CD4-positive, alpha-beta T cell treated with Interleukin-21 for 1 hour (primary cell): Measurements from ENCODE around the gene ABCA4.
A peak's percentile ranks its signal among the peaks of the same experiment; 100 is the strongest.

Experiments used
- DNase-seq: peaks from one replicate; pipeline ENCODE4 v3.0.0-alpha.2; 2020

The ABCA4 gene

DNA sequence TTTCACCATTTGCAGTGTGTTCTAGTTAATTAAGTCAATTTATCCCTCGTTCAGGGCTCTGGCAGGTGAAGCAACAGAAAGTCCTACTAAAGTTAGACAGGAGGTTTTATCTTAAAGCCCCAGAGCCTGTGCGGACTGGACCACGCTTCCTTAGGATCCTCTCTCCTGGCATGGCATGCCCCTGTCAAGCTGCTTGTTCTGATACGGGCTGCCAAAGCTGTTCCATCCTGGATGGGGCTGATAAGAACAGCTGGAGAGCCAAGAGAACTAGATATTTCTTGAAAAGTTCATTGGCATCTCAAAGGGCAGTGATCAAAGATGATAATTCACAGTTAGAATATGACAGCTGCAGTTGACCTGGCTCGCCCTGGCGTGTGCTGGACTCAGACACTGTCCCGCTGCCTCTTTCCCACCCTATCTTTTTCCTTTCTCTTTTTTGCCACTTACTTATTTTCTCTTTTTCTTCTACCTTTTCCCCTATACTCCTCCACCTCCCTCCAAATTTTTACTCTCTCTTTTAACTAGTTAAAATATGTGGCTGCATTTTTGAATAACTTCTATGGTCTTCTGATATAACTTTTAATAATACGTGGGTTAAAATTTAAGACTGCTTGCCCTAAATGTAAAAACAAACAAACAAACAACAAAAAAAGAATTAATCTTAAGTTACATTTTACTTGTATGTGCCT, 96.7 kb downstream of the ABCA4 start:
- no peak for DNase-seq

DNA sequence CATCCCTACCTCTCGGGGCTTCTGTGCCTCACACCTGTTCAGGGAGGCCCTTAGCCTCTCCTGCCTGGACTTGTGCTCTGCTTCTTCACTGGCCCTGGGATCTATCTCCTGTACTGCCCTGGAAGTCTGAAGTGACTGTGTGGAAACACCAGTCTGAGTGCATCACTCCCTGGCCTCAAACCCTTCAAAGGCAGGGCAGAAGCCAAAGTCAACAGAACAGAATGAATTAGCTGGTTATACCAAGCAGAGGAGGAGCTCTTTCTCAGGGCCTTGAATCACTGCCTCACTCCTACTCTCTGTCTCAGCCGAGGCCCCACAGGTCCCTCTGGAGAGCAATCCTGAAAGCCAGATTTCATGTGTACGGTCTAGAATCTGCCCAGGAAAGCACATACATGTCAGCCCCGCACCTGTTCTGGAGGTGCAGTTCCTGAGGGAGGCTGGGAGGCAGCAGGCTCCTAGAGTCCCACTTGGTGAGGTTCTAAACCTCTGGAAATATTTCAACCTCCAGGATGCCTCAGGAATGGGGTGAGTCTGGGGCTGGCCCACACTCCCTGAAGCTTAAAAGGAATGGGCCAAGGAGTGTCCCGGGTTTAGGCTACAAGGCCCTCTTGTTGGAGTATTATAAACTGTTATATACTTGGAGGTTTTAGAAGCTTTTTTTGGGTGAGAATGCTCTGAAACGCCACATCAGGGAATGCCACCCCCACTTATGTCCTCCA, 98.3 kb downstream of the ABCA4 start:
- DNase-seq: no peak

DNA sequence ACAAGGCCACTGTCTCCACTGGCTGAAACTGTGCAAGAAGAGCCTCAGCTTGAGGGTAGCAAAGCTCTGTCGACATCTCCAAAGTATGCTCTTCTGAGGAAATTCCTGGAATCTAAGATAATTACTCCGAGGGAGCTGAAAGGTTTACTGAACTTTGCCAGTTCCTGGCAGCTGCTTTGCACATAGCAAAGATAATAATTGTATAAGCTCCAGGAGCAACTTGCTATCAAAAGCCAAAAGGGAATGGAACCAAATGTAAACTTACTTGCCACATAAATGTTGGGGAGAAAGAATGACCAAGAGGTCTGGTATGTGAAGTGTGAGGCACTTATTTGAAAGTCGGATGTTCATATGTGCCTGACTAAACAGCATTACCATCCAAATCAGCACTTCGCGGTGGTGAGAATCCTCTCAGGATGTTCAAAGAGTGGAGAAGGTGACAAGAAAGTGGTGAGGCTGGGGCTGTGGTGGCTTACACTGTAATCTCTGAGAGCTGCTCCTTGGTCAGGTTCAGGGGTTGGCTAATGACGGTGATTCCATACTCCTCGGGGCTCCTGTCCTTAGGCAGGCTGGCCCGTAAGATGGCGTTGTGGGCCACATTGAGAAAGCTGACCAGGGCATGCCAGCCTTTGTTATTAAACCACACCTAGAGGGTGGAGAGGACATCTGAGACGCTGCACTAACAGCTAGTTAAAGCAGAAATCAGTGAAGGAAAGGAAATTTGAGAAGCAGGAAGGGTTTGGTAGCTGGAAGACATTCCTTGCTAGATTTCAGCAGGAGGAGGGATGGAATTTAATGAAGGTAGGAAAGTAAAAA, 100.0 kb downstream of the ABCA4 start:
- peak; percentile 22 for DNase-seq

DNA sequence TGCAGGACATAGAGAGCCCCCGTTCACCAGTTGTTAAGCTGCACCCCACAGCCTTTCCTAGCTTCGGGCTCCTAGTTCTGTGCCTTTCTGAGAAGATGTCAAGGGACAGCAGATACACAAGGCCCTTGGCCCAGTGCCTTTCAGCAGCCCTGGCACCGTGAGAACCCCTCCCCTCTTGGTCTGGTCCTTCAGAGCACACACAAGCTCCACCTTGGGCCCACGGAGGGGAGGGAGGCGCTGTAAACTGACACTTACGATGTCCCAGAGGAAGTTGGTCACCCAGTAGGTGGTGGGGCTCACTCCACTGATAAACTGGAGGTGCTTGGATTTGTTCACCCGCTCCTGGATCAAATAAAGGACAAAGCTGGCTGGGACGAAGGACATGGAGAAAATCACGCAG, 101.6 kb downstream of the ABCA4 start:
- DNase-seq: no peak

DNA sequence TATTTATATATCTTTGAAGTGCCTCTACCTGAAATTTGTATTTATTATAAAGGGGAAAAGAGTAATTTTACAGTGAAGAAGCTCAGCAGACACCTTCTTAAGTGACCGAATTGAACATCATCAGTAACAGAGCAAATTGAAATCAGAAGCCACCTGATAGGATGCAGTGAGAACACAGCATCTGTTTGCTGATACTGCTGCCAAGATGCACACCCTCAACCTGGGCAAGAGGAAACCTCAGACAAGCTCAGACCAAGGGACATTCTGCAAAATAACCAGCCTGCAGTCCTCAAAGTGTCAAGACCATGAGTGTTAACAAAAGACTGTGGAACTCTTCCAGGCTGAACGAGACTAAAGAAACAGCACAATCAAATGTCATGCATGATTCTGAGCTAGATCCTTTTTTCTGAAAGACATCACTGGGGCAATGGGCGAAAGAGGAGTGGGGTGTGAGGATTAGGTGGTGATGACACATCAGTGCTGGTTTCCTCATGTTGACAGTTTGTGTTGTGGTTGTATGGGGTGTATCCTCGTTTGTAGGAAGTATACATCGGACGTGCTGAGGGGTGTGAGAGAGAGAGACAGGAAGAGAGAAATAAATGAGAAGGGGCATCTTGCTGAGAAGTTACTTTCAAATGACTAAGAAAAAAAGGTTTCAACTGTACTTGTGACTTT, 103.7 kb downstream of the ABCA4 start:
- DNase-seq: peak; percentile 42

DNA sequence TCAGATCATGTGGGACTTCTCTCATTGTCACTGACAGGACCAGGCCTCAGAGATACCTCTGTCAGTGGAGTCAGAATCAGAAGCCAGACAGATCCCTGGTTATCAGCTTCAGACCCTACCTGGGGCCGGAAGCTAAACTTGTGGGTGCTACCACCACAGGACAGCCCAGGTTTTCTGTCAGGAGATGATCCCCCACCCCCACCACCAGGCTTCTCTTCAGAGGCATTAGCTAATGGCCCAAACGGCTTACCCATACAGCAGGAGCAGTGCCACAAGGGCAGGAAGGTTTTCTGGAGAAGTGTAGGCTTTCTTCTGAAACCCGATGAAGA, 105.5 kb downstream of the ABCA4 start:
- DNase-seq: no peak

DNA sequence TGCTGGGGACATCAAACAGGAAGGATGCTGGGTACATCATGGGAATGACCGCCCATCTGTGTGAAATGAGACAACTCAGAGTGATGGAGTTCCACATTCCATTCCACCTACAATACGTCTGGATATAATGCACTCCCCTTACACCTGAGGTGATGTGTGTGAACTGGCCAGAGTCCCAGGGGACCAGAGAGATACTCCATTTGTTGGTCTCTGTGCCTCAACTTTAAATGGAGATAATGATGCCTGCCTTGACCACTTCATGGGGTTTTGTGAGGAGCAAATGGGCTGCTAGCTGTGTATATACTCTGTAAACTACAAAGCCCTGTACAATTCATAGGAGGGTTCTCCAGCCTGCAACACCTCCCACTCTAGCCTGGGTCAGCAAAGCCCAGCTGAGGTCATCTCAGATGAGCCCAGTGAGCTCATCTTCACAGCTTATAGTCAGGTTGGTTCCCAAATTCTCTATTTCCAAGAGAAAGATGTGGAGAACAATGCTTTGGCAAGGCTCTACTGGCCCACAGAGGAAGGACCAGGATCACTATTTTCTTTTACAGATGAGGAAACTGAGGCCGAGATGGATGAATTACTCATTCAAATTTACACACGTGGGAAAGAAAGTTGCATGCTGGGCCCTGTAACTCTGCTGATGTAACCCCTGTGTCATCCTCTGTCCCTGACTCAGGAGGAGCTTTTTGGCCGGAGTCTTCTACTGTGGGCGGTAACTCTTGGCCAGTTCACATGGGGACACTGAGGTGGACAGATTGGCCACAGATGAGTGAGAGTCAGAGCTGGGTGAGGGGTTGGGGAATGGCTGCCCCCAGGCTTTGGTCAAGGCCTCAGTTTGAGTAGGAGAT, 106.1 kb downstream of the ABCA4 start:
- DNase-seq: no peak

DNA sequence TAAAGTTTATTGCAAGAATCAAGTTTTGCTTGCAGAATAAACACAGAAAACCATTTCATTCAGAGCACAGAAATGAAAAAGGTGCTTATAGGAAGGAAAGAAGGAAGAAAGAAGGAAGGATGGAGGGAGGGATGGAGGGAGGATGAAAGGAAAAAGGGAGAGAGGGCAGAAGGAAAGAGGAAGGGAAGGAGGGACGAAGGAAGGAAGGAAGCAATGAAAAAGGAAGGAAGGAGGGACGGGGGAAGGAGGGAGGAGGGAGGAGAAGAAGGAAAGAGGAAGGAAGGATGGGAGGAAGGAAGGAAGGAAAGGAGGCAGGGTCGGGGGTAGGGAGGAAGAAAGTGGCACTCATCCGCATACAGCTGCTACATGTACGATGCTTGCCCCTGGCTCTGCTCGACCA, 106.9 kb downstream of the ABCA4 start:
- DNase-seq: no peak

DNA sequence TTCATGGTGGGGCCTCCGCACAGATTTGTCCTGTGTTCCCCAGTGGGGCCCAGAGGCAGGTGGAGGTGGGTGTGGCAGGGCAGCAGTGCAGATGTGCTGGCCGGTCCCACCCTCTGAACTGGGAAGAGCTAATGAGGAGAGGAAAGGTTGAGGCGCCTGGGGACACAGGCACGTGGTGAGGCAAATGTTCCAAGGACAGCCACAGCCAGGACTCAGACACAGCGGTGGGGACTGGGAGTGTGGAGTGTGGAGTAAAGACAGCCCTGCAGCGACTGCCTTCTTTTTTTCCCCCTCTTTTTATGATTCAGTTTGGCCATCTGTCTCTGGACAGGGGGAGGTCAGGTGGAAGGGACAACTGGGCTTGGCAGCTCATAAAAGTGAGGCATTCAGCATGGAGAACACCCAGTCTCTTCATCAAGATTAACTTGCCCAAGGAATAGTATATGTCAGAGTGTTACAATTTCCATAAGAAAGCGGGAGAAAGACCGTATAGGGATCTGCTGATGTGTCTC, 107.5 kb downstream of the ABCA4 start:
- DNase-seq: no peak

DNA sequence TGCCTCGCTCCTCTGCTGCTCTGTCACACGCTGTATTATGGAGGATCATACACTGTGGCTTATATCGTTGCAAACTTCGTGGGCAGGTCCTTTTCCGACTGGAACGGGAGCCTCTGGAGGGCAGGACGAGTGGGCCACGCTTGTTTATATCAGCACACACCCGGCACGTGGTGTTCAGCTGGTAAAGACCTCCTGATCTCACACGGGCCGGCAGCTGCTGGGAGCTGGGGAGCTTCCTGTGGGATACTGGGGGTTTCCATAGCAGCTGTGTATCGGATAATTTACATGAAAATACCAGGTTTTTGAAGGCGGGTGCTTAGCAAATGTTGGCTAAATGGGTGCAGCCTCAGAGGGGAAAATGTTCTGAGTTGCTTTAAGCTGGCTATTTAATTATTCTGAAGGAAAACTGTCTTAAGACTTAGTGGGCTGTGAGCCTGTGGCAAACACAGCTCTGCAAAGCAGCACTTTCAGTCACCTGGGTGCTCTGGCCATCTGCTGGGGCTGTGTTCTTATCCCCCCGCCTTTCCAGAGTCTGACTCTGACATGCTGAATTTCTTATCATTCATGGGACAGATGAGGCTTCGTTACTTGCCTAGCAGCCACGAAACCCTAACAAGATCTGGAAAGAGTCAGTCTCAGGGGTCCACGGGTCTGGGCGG, 108.1 kb downstream of the ABCA4 start:
- DNase-seq: no peak

DNA sequence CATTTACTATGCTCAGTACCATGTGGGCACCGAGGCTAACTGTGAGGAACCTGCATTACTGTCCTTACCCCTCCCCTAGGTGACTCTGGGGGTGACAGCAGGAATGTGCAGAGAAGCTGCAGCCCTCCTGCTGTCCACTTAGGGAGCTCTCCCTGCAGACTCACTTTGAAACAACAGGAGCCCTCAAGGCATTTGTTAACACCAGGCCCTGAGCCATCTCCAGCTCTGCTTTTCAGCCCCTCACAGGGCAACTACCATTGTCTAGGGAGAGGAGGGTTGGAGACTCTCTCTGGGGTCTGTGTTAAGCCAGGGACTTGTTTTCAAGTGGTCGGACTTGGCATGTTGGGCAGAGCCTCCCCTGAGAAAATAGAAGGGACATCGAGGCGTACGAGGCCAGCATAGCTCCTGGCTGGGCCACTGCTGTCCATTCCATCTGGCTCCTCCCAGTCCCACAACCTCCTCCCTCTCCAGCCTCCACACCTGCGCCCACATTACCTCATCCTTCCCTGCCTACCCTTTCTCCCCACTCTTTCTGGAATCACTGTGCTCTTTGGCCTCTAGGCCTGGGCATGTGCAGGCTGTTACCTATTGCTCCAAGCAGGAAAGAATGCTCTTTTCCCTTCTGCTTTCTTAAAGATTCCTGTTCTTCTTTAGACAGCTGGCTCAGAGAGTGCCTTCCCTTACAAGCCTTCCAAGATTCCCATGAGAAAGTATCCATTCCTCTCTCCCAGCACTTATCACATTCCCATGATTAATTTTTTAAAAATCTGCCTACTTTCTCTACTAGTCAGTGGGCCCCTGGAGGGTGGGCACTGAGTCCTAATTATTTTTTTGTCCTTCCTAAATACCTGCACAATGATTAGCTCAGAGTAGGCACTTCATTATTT, 109.0 kb downstream of the ABCA4 start:
- no peak for DNase-seq

DNA sequence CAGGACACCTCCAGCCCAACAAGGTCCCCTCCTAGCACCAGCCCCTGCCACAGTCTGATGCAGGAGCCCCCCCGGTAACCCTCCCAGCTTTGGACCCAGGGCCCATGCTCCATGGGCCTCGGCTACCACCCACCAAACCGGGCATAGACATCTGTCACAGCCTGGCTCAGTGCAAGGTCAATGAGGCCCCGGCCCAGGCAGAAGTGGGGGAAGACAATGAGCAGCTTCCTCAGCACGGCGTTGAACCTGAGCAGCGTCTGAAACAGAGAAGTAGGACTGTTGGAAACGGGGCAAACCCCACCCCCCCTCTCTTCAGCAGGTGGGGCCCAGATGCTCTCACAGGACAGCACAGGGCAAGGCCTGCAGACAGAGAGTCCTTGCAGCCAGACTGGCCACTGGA, 109.8 kb downstream of the ABCA4 start:
- DNase-seq: no peak

DNA sequence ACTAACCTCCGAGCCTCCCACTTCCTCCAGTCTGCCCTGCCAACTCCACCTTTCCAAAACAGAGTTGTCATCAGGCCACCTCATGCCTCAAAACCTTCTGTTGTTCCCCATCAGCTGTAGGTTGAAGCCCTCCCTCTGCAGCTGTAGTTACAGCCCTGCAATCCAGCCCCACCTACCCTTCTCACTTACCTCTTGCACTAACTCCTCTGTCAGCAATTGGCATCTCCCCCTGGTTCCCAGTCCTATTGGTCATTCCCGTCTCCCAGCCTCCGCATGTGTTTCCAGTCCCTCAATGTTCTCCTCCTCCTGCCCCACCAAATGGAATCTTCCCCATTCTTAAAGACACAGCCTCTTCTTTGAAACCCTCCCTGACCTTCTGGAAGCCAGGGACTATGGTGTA, 111.6 kb downstream of the ABCA4 start:
- no peak for DNase-seq

DNA sequence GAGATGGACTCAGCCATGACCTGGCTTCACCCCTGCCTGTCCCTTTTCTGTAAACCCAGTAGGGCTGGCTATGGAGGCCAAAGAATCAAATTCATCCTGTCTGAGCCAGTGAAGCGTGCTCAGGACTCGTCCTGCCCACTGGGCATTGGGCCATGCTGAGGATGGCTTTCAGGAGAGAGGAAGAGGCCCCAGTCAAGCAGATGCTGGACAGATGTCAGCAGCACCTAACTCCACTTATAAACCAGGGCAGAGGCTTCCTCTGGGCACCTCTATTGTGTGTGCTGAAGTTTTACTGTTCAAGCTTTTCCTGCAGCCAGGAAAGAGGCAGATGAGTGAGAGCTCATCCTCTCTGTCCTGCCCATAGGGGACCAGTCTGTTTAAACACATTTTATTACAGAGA, 114.3 kb downstream of the ABCA4 start:
- DNase-seq: no peak

DNA sequence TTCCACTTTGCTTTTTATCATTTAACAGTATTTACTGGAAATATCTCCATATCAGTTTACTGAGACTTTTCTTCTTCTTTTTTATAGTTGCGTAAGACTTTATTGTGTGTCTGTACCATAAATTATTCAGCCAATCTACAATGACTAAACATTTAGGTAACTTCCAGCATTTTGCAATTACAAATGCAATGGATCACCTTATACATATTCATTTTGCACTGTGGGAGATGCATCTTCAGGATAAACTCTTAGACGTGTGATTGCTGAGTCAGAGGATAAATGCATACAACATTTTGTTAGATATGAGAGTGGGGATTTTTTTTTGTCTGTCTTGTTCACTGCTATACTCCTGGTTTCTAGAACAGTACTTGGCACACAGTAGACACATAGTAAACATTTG, 116.0 kb downstream of the ABCA4 start:
- no peak for DNase-seq

DNA sequence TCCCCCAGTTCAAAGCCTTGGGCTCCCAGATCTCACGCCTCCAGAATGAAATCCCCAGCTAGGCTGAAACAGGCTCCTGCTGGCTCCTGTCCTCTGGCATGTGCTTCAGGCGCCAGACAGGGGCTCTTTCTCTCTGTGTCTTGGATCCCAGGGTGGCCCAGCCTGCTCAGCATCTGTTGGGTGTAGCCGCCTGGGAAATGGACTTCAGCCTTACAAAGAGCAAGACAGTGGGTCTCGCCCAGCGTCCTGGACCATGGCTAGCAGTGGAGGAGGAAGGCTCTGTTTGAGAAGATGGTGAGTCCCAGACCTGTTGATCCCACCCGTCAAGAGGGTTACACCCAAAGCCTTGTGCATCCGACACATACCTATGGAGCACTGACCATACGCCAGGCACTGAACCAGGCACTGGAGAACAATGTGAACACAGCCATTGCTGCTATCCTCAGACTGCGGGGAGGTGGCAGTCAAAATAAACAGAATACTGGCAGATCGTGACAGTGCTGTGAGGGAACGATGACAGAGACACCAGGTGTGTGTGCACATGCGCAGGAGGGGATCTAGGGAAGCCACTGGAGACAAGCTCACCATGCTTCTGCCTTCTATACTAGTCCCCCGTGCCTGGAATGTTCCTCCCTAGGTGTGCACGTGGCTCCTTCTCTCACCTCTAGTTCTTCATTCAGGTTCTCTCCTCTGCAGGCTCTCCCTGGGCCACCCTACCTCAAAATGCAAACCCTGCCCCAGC, 118.7 kb downstream of the ABCA4 start:
- no peak for DNase-seq

DNA sequence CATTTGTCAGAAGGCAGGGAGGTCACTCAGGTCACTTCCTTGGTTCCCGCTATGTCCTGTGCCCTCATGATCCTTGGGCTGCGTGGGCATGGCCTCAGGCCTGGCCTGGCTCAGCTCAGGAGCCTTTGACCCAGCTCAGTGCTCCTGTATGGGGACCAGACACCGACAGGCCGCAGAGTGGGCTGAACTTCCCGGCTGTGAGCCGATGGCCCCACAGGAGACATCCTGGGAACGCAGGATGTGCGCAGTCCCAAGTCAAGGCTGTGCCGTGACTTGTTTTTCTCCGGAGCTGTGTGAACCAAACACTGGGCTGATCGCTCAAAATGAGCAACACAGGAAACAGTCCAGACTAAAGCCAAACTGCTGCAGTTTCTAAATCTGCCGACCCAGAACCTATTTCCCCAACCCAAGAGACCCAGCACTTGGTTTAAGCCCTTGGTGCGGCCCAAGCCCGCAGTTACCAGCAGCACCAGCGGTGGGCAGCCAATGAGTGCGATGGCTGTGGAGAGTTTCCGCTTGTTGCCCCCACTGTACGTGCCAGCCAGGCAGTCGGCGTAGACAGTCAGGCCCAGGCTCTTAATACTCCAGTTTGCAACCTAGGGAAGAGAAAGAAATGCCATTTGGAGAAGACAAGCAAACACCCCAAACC, 119.4 kb downstream of the ABCA4 start:
- DNase-seq: no peak

DNA sequence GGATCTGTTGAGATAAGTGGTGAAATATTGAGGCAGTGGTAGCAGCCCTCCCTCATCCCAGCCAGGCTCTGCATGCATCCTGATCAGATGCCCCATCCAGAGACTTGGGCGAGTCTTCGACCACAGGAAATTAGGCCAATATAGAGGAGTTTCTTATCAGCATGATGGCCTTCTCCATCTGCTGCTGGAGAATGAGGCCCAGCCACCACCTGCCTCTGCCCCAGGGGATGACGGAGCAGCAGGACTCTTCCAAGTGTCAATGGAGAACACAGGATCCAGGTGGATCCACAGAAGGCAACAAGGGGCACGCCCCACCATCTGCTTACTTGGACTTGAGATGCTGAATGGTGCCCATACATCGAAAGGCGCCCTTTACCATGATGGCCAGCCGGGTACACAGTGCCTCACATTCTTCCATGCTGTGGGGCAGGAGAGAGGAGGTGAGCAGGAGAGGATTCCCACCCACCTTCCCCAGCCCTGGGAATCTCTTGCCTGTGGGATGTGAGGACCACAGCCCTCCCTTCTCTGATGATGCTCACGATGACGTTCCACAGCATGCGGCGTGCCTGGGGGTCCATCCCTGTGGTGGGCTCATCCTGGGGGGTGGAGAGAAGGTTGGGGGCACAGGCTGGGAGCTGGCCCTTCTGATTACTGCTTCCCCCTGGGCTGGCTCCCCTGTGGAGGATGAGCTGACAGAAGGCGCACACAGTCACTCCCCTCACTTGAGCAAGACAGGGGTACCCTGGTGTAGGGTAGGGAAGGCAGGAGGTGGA, 120.3 kb downstream of the ABCA4 start:
- DNase-seq: no peak
